Subcutaneous adipose tissue (tissue), 4 donors: Measurements from ENCODE around the gene TMEM217. TPM values are rescaled to one million over a fixed set of nuclear protein-coding genes. Genes with fewer than 3 reads are reported as not detected.

Experiments
- total RNA-seq, 4 donors: library from RNA; depleted of rRNA; stranded (reverse); fragments of >200 nt; gene quantifications; one replicate each; pipeline ENCODE4 v1.1.0, GENCODE V29; 2016
- TF ChIP-seq, protein P1 (sequence below): fragments of 450-650 bp; IDR thresholded peaks from one replicate; pipeline ENCODE4 v1.5.1; 2016; ENCODE audit warnings: low read depth, mild to moderate bottlenecking, control low read depth, antibody characterized with exemption, moderate library complexity

Gene TMEM217
- total RNA-seq, 4 donors from 2014 or later: 0.34 to 0.44 TPM; not detected in 2

GRCh38 chr6:37243131-37243815, 14.7 kb downstream of the TMEM217 start:
- TF ChIP-seq, protein P1, sequence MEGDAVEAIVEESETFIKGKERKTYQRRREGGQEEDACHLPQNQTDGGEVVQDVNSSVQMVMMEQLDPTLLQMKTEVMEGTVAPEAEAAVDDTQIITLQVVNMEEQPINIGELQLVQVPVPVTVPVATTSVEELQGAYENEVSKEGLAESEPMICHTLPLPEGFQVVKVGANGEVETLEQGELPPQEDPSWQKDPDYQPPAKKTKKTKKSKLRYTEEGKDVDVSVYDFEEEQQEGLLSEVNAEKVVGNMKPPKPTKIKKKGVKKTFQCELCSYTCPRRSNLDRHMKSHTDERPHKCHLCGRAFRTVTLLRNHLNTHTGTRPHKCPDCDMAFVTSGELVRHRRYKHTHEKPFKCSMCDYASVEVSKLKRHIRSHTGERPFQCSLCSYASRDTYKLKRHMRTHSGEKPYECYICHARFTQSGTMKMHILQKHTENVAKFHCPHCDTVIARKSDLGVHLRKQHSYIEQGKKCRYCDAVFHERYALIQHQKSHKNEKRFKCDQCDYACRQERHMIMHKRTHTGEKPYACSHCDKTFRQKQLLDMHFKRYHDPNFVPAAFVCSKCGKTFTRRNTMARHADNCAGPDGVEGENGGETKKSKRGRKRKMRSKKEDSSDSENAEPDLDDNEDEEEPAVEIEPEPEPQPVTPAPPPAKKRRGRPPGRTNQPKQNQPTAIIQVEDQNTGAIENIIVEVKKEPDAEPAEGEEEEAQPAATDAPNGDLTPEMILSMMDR: no peak

DNA sequence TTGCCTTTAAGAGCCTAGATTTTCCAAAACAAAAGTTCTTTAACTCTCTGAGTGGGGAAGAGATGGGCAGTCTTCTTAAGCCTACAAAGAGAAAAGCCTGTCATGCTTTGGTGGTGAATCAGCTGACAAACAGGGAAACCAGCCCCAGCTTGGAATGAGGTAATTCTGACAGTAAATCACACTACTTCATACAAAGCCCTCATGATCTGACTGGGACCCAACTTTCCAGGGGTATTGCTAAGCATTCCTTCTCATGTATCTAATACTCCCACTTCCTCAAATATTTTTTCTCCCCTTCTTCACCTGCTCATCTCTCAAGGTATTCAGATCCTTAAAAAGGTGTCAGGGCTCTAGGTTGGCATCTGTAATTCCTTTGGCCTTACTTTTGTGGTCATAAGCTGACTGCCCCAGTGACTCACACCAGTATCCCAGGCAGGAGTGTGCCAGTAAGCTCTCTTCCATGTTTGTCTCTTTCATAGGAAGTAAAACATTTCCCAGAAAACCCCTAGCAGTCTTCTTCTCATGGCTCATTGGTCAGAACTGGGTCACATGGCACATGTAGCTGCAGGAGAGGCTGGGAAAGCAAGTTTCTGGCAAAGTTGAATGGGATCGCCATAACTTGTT, 15.4 kb downstream of the TMEM217 start:
- TF ChIP-seq, protein P1: no peak

GRCh38 chr6:37241775-37242428, 16.0 kb downstream of the TMEM217 start:
- TF ChIP-seq, protein P1: no peak

DNA sequence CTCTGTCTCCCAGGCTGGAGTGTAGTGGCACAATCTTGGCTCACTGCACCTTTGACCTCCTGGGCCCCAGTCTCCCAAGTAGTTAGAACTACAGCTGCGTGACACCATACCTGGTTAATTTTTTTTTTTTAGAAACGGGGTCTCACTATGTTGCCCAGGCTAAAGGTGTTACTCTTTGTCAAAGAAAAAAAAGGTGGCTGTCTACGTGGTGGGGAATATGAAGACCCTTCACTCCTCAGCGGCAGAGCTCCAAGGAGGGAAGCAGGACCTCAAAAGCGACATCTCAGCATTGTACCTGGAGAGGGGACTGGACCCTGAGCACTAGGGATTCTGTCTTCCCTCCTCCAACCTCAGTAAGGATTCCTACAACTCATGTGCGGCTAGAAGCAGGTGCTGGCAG, 16.8 kb downstream of the TMEM217 start:
- TF ChIP-seq, protein P1: no peak

GRCh38 chr6:37239950-37240713, 17.8 kb downstream of the TMEM217 start:
- TF ChIP-seq, protein P1: no peak

GRCh38 chr6:37239526-37239925, 18.4 kb downstream of the TMEM217 start:
- TF ChIP-seq, protein P1: no peak

GRCh38 chr6:37238381-37238780, 19.6 kb downstream of the TMEM217 start:
- TF ChIP-seq, protein P1: no peak
